ENCODE results near the gene SEMA6D.

Gene SEMA6D

DNA sequence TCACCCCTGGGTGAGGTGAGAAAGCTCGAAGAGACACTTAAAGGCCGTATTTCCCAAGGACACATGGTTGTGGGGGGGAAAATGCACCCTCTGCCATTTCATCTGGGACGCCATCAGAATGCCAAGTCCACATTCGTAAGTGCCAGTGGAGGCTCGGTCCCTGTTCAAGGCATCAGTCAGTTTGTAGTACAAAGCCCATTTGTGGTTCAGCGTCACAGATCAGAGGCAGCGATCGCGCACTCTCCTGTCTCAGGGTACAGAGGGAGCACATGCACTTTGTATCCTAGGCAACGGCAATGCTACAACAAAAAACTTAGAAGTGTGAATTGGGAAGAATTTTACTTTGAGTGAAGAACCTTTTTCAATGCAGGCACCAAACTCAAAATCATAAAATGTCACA, 27.2 kb downstream of the SEMA6D start:
- no peak for DNase-seq

DNA sequence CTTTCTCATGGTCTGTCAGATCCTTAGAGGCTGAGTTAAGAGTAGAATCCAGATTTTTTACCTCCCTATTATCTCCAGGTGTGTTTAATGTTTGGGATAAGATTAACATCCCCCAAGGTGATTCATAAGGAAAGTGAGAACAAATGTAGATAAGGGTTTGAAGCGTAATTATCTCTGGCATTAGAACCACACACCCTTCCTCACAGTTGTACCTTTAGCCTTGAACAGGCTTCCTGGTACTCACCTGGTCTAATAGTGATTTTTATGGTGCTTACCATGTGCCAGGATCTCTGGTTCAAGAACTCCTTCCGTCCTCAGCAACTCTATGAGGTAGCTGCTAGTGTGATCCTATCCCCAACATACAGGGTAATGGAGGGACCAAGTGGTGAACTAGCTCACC, 27.7 kb downstream of the SEMA6D start:
- DNase-seq, result no peak

- DNase-seq, result no peak
These were observed 29.2 kb downstream of the SEMA6D start for GRCh38 chr15:47746516-47746915.

- no peak for DNase-seq
These were observed 32.9 kb downstream of the SEMA6D start for GRCh38 chr15:47750030-47750739.

DNA sequence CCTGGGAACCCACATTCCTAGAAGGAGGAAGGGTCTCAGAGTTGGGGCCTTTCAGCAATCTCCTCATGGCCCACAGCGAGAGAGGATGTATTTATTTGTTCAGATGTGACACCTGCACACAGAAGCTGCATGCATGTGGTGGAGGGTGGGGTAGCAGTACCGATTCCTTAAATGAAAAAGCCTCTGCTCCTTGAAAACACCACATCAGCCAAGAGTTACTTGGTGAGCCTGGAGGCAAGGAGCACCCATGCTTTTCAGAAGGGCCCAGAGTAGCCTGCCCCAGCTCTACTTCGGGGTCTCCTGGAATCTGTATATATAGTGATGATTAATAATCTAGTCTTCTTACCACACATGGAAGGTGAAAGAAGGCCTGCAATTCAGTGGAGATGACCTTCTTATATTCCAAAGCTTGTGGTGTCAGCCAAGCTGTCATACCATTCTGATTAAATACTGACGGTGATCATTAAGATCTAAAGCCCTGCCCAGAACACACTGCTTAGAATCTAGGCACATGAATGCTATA, 33.5 kb downstream of the SEMA6D start:
- no peak for DNase-seq

DNA sequence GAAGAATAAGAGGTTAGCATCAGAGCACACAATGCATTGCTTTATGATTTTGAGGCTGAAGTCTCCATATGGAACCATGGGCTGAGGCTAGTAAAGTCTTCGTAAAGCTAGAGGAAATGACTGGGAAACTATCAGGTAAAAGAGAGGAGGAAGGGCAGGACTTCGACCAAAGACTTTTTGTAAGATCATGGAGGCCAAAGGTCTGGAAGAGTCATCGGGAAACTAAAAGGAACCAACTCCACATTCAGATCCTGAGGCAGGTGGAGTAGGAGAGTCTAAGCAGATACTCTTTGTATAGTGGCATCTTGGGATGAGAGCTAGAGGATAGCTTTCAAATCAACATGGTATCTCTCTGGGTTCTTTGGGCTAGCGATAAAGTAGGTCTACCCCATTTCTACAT, 36.3 kb downstream of the SEMA6D start:
- no peak for DNase-seq

GRCh38 chr15:47754312-47754711, 37.0 kb downstream of the SEMA6D start:
- no peak for DNase-seq

DNA sequence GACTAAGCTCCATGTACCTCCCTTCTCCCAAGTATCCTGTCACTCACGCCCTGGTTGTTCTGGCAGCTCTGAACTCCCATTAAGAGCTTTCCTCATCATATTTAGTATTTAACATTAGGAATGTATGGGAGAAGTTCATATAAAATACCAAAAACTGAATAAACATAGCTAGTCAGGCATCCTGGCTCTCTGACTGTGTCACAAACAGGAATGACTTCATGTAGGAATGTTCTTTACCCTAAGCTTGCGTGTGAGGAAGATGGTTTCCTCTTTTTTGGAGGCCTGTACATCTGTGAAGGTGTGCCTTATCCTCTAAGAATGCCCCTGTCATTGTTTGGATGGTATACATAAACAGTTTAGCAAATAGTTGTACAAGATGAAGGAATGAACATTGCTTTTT, 38.6 kb downstream of the SEMA6D start:
- no peak for DNase-seq

- DNase-seq, result no peak
These were observed 39.6 kb downstream of the SEMA6D start for GRCh38 chr15:47756872-47757271.

- DNase-seq, result no peak
These were observed 40.0 kb downstream of the SEMA6D start for GRCh38 chr15:47757331-47757730.

DNA sequence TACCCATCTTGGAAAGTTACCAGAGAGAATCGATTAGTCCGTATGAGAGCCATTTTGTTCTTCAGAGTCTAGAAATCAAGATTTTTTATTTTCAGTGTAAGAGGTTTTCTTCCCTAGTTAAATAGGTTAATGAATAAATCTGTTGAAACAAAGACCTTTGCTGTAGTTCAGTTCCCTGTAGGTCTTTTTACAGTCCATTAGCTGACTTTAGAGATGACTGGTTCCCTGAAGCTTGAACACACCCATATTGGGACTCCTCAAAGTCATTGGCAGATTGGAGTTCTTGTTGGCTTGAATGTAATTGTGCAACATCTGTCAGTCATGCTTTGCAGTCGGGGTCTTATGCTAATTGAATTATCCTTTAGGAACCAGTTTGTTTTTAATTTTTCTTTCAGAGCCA, 45.3 kb downstream of the SEMA6D start:
- DNase-seq, result no peak

DNA sequence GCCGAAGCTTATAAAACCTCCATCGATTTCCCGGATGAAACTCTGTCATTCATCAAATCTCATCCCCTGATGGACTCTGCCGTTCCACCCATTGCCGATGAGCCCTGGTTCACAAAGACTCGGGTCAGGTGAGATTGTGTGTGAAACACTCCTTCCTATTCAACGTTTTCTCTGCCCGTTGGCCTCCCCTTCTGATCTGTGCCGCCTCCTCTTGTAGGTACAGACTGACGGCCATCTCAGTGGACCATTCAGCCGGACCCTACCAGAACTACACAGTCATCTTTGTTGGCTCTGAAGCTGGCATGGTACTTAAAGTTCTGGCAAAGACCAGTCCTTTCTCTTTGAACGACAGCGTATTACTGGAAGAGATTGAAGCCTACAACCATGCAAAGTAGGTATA, 47.4 kb downstream of the SEMA6D start:
- DNase-seq, result no peak

GRCh38 chr15:47766406-47766805, 49.1 kb downstream of the SEMA6D start:
- DNase-seq, result no peak

GRCh38 chr15:47767035-47767434, 49.7 kb downstream of the SEMA6D start:
- DNase-seq, result no peak

DNA sequence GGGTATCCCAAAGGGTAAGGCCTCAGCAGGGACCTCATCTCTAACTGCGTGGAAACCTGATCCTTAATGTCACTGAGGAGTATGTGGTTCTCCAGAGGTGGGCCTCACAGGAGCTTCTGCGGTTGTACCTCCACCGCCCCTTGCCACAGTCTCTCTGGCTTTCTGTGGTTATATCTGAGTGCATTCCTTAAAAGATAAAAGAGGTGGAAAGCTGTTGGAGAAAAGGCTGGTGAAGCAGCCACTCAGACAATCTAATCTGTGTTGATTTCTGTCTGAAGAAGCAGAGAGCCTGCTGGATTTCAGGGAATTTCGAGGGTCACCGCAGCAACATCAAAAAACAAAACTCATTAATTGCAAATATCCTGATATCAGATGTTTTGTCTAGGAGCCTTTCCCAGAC, 51.4 kb downstream of the SEMA6D start:
- DNase-seq, result no peak

- no peak for DNase-seq
These were observed 51.9 kb downstream of the SEMA6D start for GRCh38 chr15:47769166-47769565.

- DNase-seq, result no peak
These were observed 55.8 kb downstream of the SEMA6D start for GRCh38 chr15:47773143-47773542.

GRCh38 chr15:47778263-47778770, 61.0 kb downstream of the SEMA6D start:
- no peak for DNase-seq

DNA sequence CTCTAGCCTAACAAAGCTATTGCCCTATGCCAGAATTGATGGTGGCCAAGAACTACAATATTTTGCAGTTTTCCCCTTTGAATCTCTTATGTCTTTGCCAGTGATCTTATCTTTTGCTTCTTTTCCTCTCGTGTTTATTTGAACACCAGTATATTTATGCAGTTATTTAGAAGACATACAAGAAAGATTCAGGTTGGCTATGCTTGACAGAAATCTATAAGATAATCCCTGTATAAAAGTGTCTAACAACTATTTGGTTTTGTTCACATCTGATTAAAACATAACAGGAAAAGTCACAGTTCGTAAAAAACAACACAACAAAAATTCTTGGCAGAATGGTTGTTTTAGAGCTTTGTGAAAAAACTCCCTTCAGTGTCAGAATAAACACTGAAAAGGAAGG, 63.7 kb downstream of the SEMA6D start:
- no peak for DNase-seq

DNA sequence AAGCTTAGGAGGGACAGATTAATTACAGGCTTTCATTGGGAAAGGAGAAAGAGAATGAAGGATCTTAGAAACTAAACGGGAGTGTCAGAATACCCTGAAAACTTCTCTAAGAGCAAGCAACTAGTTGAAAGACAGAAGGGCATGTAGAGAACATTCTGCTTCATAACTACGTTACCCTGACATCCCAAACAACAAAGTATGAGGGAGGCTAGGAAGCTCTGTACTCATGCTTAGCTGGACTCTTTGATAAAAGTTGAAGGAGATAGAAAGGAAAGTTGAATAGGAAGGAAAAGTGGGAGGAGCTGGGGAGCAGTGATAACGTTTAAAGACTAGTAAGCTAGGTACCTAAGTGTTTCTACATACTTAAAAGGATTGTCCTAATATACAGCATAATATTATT, 64.2 kb downstream of the SEMA6D start:
- DNase-seq, result no peak

DNA sequence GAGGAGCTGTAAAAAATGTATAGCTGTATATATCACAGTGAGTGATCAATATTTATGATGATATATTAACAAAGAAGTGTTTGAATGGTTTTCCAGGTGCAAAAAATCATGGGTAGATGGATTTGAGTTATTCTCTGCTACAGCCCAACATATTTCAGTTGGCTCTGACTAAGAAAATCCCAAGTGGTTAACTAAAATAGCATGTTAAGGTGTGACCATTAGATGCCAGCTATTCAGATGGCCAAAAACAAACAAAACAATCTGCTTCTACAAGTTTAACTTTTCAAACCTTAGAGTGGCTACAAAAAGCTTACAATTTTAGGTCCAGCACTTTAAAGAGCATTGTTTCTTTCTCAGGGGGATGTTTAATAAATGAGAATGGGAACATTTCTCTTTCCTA, 67.5 kb downstream of the SEMA6D start:
- no peak for DNase-seq

DNA sequence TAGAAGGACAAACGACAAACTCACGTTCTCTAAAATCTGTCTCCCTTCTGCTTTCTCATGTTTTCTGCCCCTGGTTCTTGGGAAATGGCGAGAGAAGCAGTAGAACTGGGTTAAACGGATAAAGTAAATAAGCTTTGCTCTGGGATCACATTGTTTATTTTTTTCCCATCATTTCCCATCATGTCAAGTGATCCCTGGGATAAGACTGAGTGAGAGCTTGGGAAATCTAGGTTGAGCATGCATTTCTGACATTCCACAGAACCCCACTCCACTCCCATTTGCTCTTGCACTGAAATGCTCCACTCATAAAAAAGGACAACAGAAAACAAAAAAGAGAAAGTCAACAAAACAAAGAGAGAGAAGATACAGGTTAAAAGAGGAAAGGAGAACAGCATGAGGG, 69.1 kb downstream of the SEMA6D start:
- DNase-seq, result no peak

GRCh38 chr15:47787875-47788274, 70.6 kb downstream of the SEMA6D start:
- DNase-seq, result no peak

- no peak for DNase-seq
These were observed 71.4 kb downstream of the SEMA6D start for GRCh38 chr15:47788685-47789084.

DNA sequence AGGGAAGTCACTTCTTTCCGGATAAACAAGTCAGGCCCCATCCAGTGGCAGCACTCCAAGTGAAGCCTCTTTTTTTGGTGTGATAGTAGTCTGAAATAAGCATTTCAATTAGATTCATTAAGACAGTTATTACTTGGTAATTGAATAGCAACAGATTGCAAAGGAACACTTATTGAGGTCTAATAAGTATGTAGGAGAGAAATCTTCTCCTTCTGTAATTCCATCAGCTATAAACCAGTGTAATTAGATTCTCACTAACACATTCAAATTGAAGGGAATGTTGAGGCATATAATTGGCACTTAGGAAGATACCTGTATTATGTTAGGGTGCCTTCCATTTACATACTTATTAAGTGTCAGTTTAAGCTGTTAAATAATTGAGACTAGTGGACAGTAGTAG, 73.9 kb downstream of the SEMA6D start:
- no peak for DNase-seq

Data from effector CD4-positive, alpha-beta T cell (primary cell).